Left lobe of liver (tissue), 2 donors: ENCODE results near the gene GLP2R. TPM values are rescaled to one million over a fixed set of nuclear protein-coding genes. Genes with fewer than 3 reads are reported as not detected.

Source experiments
- ATAC-seq: fragments of 200-7000 bp; cut with Tn5 transposase; one replicate; pipeline ENCODE4 v1.9.1; 2020; ENCODE audit warnings: mild to moderate bottlenecking, moderate library complexity
- DNase-seq: peaks from one replicate; pipeline ENCODE4 v3.0.0-alpha.2; 2020; ENCODE audit warnings: low spot score
- total RNA-seq: library from RNA; stranded (reverse); gene quantifications from one replicate; pipeline ENCODE4 v1.2.1, GENCODE V29; 2021
- donor health status: DM: no; HTN: no; CAD: no; lungs with moderate emphysema.
- donor health status: DM: no; HTN: yes; CAD: no.

Gene GLP2R
- total RNA-seq, 1 donor from 2014 or later = 0.68 TPM

- no peak for ATAC-seq
- no peak for DNase-seq
Observed at GRCh38 chr17:9845306-9845705, 19.6 kb downstream of the GLP2R start.

- ATAC-seq = peak; percentile 75
Observed at GRCh38 chr17:9850151-9850550, 24.4 kb downstream of the GLP2R start.

GRCh38 chr17:9854255-9854654 lies 28.5 kb downstream of the GLP2R start:
- no peak for ATAC-seq
- no peak for DNase-seq

More at GRCh38 chr17:9850151-9850550, 24.4 kb downstream of the GLP2R start:
- peak; percentile 62 for DNase-seq

GRCh38 chr17:9855036-9855435 lies 29.3 kb downstream of the GLP2R start:
- ATAC-seq (no peak), DNase-seq (no peak)

DNA sequence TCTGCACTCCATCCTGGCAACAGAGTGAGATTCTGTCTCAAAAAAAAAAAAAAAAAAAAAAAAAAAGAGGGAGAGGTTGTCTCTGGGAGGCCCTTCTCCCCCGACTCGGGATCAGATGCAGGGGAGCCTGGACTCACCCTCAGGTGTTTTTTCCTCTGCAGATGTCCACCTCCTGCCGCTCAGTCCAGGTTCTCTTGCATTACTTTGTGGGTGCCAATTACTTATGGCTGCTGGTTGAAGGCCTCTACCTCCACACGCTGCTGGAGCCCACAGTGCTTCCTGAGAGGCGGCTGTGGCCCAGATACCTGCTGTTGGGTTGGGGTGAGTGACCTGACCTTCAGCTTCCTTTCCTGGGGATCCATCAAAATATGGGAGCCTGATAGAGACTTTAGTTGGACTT lies 34.1 kb downstream of the GLP2R start:
- ATAC-seq (no peak), DNase-seq (no peak)

DNA sequence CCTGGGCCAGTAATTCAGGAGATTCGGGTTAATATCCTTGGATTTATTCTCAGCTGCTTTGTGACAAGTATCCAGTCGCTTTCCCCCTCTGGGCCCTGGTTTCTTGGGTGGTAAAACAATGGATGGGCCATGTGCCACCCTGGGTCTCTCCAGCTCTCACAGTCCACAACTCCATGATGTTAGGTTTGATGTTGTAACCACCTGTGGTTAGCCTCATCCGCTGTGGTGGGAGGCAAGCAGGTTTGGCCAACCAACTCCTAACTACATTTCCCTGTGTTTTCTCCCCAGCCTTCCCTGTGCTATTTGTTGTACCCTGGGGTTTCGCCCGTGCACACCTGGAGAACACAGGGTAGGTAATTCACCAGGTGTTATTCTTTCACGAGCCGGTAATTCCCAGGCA lies 35.1 kb downstream of the GLP2R start:
- DNase-seq = no peak
- ATAC-seq = no peak

DNA sequence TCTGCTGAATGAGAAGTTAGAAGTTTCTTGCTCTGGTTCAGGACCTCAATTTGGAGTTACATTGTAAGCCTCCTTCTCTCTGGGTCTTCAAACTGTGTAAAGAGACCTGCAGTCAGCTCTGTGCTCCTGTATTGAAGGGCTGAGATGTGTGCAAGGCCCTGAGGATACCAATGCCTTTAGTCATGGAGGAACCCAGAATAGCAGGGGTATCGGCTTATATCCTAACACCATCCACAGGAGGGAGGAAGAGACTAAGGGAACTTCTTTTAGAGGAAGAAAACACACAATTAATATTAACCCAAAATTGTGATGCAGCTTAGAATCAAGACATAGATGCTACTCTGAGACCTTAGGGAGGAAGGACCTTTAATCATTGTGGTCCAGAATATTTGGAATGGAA lies 36.5 kb downstream of the GLP2R start:
- DNase-seq (no peak), ATAC-seq (no peak)

- no peak for ATAC-seq
- DNase-seq = no peak
Observed at GRCh38 chr17:9862949-9863348, 37.2 kb downstream of the GLP2R start.

DNA sequence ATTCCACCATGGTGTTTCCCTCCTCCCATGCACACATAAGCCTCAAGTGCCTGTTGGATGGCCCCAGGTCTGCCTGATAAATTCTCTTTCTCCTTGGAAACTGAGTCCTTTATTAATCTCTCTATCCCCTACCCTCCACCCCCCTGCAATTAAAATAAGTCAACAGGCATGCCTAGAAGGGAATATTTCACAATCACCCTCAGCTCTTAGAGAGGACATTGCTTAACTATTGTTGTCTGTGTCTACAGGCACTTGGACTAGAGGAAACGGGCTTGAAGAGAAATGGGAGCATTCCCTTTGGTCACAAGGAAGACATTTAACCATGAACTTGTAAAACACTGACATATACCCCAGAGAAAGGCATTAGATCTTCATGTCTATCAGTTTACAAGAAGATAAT lies 39.9 kb downstream of the GLP2R start:
- DNase-seq (no peak), ATAC-seq (no peak)

DNA sequence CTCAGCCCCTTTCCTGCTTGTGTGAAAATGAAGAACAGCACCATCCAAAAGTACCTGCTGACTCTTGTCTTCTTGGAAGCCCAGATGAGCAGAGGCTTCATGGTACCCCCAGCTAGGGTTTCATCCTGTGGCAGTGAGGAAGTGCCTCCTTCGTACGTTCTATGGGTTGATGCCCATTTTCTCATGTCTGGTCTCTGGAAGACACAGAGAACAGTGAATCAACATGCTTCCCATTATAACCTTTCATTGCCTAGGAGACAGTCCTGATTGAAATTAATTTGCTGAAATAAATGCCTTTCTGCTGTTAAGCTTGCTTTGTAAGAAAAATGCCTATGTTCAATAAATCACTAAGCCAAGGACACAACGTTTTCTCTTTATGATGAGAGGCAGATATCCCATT lies 42.8 kb downstream of the GLP2R start:
- DNase-seq = no peak
- no peak for ATAC-seq

- ATAC-seq = no peak
- DNase-seq = no peak
Observed at GRCh38 chr17:9872852-9873251, 47.1 kb downstream of the GLP2R start.

DNA sequence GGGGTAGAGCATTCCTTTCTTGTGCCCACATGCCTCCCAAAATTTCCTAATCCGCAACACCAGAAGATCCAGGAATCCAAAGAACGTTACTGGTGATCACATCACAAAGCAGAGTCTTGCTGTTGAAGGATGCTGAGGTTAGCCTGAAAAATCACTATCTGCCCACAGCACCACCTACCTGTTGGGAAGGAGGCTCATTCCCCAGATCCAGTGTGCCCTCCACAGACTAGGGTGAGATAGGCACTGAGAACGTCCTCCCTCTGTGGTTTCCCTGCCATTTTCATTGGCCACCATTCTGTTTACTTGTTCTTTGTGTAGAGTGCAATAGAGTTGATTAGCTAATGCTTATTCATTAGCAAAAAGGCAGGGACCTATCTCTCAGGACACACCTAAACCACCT lies 49.0 kb downstream of the GLP2R start:
- DNase-seq (no peak), ATAC-seq (peak; percentile 52)

DNA sequence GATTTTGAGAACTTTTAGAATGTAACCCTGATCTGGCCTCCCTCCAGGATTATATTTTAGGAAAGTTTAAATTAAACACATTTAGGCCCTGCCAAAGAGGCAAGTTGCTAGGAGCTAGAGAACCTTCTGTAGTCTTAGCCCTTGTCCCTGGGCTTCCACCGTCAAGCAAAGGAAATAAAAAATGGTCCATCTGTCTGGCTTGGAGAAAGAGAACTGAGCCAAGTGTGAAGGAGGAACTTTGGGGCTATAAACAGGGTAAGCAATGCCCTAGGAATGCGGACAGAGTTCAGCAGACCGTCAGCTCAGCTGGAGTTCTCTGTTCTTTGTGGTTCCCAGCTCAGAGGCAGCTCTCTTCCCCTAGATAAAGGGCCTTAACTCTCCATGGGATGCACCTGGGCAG lies 49.7 kb downstream of the GLP2R start:
- no peak for DNase-seq
- no peak for ATAC-seq

GRCh38 chr17:9878356-9878755 lies 52.6 kb downstream of the GLP2R start:
- ATAC-seq (no peak), DNase-seq (no peak)

DNA sequence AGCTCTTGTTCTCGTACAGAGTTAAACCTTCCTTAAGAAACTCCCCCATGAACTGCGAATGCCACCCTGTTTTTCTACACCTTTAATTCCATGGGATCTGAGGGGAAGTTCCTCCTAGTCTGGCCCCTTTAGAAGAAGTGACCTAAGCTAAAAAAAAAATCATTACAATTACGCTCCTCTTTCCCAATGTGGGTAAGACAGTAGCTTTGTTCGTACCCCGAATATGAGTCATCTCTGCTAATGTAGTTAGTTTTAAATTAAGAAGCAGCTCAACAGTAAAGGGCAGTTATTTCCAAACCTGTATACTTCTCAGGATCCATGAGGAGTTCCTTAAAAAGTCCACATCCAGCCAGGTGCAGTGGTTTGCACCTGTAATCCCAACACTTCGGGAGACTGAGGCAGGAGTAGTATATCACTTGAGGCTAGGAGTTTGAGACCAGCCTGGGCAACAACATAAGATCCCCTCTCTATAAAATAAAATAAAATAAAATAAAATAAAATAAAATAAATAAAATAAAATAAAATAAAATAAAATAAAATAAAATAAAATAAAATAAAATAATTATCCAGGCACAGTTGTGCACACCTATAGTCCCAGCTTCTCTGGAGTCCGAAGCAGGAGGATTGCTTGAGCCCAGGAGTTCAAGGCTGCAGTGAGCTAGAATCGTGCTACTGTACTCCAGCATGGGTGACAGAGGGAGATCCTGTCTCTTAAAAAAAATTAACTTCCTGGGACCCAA lies 53.2 kb downstream of the GLP2R start:
- DNase-seq (no peak), ATAC-seq (no peak)

DNA sequence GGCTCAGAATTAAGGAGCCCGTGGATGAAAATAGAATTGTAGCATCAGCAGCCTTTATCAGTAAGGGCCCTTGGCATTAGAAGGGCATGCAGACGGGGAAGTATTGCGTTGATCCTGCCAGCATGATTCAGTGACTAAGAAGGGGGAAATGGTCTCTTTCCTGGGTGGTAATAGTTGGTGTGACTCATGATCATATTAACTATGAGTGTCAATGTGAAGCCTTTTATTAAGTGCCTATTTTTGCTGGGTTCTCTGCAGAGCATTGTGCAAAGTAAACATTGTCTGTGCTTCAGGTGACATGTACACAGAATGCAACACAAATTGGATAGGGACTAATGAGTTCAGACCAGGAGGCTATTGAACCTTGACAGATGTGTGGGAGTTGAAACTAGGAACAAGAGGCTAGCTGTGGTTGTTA lies 54.9 kb downstream of the GLP2R start:
- DNase-seq = no peak

DNA sequence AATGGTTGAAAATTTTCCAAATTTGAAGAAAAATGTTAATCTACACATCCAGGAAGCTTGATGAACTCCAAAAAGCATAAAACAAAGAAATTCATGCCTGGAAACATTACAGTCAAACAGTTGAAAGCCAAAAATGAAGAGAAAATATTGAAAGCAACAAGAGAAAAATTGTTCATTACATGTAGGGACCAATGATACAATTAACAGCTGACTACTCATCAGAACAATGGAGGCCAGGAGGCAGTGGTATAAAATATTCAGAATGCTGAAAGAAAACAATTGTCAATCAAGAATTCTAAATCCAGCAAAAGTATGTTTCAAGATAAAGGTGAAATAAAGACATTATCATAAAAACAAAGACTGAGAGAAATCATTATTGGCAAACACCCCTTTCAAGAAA lies 57.7 kb downstream of the GLP2R start:
- DNase-seq = no peak

More for the DNA sequence above, 54.9 kb downstream of the GLP2R start:
- ATAC-seq = no peak

GRCh38 chr17:9886141-9886930 lies 60.6 kb downstream of the GLP2R start:
- no peak for ATAC-seq
- no peak for DNase-seq

More for the DNA sequence above, 57.7 kb downstream of the GLP2R start:
- no peak for ATAC-seq

GRCh38 chr17:9887508-9887907 lies 61.8 kb downstream of the GLP2R start:
- no peak for DNase-seq
- ATAC-seq = no peak

DNA sequence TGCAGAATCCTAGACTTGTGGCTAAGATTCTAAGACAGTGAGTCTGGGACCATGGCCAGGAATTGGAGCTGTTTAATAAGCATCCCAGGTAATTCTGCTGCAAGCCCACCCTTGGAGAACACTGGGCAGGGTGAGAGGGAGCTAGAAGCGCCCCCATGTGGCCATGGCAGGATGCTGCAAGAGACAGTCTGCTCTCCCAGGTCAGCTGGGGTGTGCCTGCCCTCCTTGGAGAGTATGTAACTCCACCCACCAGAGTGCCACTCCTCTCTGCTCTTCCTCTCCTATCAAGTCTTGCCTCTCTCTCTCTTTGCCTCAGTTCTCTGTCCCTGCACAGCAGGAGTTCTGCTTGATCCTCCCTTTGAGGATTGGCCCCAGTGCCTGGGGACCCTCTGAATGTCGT lies 64.4 kb downstream of the GLP2R start:
- ATAC-seq (peak; percentile 37), DNase-seq (no peak)

DNA sequence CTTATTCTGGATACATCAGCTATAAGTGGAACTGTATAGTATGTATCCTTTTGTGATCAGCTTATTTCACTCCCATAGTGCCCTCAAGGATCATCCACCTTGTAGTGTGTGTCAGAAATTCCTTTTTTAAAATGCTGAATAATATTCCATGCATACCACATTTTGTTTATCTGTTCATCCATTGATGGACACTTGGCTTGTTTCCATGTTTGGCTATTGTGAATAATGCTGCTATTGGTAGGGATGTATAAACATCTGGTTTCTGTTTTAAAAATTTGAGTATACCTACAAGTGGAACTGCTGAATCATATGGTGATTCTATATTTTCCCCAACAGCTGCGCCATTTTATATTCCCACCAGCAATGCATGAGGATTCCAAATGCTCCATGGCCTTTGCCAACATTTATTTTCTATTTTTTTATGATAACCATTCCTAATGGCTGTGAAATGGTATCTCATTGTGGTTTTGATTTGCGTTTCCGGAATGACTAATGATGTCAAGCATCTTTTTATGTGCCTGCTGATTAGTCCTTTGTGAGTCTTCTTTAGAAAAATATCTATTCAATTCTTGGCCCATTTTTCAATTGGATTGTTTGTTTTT lies 67.8 kb downstream of the GLP2R start:
- ATAC-seq = no peak
- DNase-seq = no peak

GRCh38 chr17:9894231-9894630 lies 68.5 kb downstream of the GLP2R start:
- DNase-seq (no peak), ATAC-seq (no peak)
